ENCODE measurements around the gene SEC61G. TPM values are rescaled to one million over a fixed set of nuclear protein-coding genes. Genes with fewer than 3 reads are reported as not detected.

The SEC61G gene
- total RNA-seq, 2 experiments from 2014 or later, result 101 to 123 TPM

- no peaks in the 10 kb centered on the region for H3K9me3 Mint-ChIP-seq (ENCODE audit: insufficient read depth)
- H3K4me3 Mint-ChIP-seq, result no peak overlapping the region
- H3K4me1 Mint-ChIP-seq (ENCODE audit: low read depth), result peaks cover 4% of the 10 kb centered on the region
- DNase-seq (no peak), ATAC-seq (no peak)
- H3K36me3 Mint-ChIP-seq (ENCODE audit: low read depth), result peaks cover 54% of the 10 kb centered on the region
- ChIA-PET POLR2A (no interaction called here), CTCF (interaction anchor here (1.8 kb wide), 1 partner anchor 24 kb away, joined by 7 read pairs; no protein-coding TSS in a partner anchor)
- H3K27me3 Mint-ChIP-seq (ENCODE audit: low read depth), result no peaks in the 10 kb centered on the region
- no peak overlapping the region for H3K27ac Mint-ChIP-seq
Observed at GRCh38 chr7:54749200-54749599, 9.8 kb downstream of the SEC61G start.

GRCh38 chr7:54747234-54747633, 11.8 kb downstream of the SEC61G start:
- POLR2A ChIA-PET, result no interaction called here
- DNase-seq, result no peak
- ATAC-seq, result no peak
- Mint-ChIP-seq H3K36me3 (ENCODE audit: low read depth) (peaks cover 43% of the 10 kb centered on the region), H3K9me3 (ENCODE audit: insufficient read depth) (no peaks in the 10 kb centered on the region), H3K27ac (no peak overlapping the region), H3K27me3 (ENCODE audit: low read depth) (no peaks in the 10 kb centered on the region), H3K4me1 (ENCODE audit: low read depth) (no peaks in the 10 kb centered on the region), H3K4me3 (no peak overlapping the region)
- CTCF ChIA-PET, result no interaction called here

GRCh38 chr7:54743580-54743979, 15.4 kb downstream of the SEC61G start:
- Mint-ChIP-seq H3K36me3 (ENCODE audit: low read depth) (peaks cover 26% of the 10 kb centered on the region), H3K27ac (no peak overlapping the region), H3K4me3 (no peak overlapping the region), H3K27me3 (ENCODE audit: low read depth) (no peaks in the 10 kb centered on the region), H3K9me3 (ENCODE audit: insufficient read depth) (no peaks in the 10 kb centered on the region), H3K4me1 (ENCODE audit: low read depth) (no peaks in the 10 kb centered on the region)
- POLR2A ChIA-PET, result interaction anchor here (0.6 kb wide), 1 partner anchor 428 kb away, joined by 5 read pairs; no protein-coding TSS in a partner anchor
- DNase-seq, result no peak
- ATAC-seq, result no peak
- CTCF ChIA-PET, result interaction anchor here (3.7 kb wide), 1 partner anchor 16 kb away, joined by 13 read pairs; the partner anchor contains the start of gene SEC61G

DNA sequence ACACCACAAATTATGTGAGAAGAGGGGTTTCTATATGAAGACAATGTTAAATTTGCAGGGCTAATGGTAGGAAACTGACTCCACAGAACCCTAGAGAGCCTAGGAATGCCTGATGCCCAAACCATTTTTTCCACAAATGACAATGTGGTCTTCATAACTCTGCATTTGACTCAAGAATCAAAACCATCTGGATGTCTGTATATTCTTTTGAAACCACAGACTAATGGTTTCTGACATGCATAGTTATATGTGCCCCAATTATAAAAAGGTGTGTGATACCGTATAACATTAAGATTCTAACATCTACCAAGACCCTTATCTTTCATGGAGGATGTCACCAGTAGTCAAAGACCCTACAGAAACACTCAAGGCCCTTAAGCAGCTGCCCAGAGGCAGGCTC, 20.3 kb downstream of the SEC61G start:
- no peak for ATAC-seq

DNA sequence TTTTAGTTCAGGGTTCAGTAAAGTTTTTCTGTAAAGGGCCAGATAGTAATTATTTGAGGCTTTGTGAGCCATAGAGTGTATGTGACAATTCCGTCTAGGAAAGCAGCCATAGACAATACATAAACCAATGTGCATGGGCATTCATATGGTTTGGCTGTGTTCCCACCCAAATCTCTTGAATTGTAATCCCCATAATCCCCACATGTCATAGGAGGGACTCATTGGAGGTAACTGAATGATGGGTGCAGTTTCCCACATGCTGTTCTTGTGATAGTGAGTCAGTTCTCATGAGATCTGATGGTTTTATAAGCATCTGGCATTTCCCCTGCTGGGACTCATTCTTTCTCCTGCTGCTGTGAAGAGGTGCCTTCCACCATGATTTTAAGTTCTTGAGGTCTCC, 29.9 kb downstream of the SEC61G start:
- Mint-ChIP-seq H3K4me1 (ENCODE audit: low read depth) (no peaks in the 10 kb centered on the region), H3K27me3 (ENCODE audit: low read depth) (no peaks in the 10 kb centered on the region), H3K36me3 (ENCODE audit: low read depth) (no peaks in the 10 kb centered on the region), H3K27ac (no peak overlapping the region), H3K9me3 (ENCODE audit: insufficient read depth) (peaks cover under 1% of the 10 kb centered on the region), H3K4me3 (no peak overlapping the region)
- ChIA-PET POLR2A (no interaction called here), CTCF (no interaction called here)
- ATAC-seq (no peak), DNase-seq (no peak)

More for the DNA sequence above, 20.3 kb downstream of the SEC61G start:
- Mint-ChIP-seq H3K36me3 (ENCODE audit: low read depth) (peaks cover 2% of the 10 kb centered on the region), H3K27ac (no peak overlapping the region), H3K9me3 (ENCODE audit: insufficient read depth) (peaks cover 3% of the 10 kb centered on the region), H3K4me1 (ENCODE audit: low read depth) (no peaks in the 10 kb centered on the region), H3K27me3 (ENCODE audit: low read depth) (no peaks in the 10 kb centered on the region), H3K4me3 (no peak overlapping the region)
- POLR2A ChIA-PET, result no interaction called here
- no peak for DNase-seq
- CTCF ChIA-PET, result no interaction called here

DNA sequence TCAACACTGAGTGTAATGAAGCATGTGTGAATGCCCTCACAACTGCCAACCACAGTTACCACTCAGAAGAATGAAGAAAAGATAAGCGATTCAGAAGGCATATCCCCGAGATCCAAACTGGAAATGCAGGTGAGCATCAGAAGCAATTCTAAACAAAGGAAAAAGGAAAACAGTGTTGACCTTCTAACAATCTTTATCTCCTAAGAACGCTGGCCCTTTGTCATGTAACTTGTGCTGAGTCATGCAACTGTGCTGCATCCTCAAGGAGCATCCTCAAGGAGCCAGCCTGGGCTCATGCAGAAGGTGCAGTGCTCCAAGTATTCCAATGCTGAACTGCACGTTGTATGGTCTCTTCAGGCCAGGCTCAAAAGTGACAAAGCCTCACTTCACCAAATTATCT, 30.6 kb downstream of the SEC61G start:
- Mint-ChIP-seq H3K27me3 (ENCODE audit: low read depth) (no peaks in the 10 kb centered on the region), H3K36me3 (ENCODE audit: low read depth) (no peaks in the 10 kb centered on the region), H3K4me1 (ENCODE audit: low read depth) (no peaks in the 10 kb centered on the region), H3K9me3 (ENCODE audit: insufficient read depth) (peaks cover 3% of the 10 kb centered on the region), H3K27ac (no peak overlapping the region), H3K4me3 (no peak overlapping the region)
- CTCF ChIA-PET, result no interaction called here
- DNase-seq, result no peak
- POLR2A ChIA-PET, result no interaction called here
- ATAC-seq, result no peak

- peaks cover 3% of the 10 kb centered on the region for H3K9me3 Mint-ChIP-seq (ENCODE audit: insufficient read depth)
- H3K27me3 Mint-ChIP-seq (ENCODE audit: low read depth), result no peaks in the 10 kb centered on the region
- CTCF ChIA-PET, result no interaction called here
- H3K4me3 Mint-ChIP-seq, result no peak overlapping the region
- ATAC-seq (no peak), DNase-seq (no peak)
- POLR2A ChIA-PET, result no interaction called here
- H3K27ac Mint-ChIP-seq, result no peak overlapping the region
- no peaks in the 10 kb centered on the region for H3K4me1 Mint-ChIP-seq (ENCODE audit: low read depth)
- H3K36me3 Mint-ChIP-seq (ENCODE audit: low read depth), result no peaks in the 10 kb centered on the region
Observed at GRCh38 chr7:54725255-54725654, 33.8 kb downstream of the SEC61G start.

DNA sequence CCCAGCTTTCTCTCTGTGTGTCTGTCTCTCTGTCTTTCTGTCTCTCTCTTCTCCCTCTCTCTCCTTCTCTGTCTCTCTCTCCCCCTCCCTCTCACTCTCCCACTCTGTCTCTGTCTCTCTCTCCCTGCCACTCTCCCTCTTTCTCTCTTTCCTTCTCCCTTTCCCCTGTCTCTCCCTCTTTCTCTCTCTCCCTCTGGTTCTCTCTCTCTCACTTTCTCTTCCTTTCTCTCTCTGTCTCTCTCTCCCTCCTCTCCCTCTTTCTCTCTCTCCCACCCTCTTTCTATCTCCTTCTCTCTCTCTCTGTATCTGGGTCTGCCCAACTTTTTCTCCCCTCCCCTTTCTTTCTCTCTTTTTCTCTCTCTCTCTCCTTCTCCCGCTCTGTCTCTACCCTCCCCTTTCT, 36.5 kb downstream of the SEC61G start:
- H3K27me3 Mint-ChIP-seq (ENCODE audit: low read depth), result no peaks in the 10 kb centered on the region
- ATAC-seq (no peak), DNase-seq (no peak)
- H3K27ac Mint-ChIP-seq, result no peak overlapping the region
- peaks cover 3% of the 10 kb centered on the region for H3K9me3 Mint-ChIP-seq (ENCODE audit: insufficient read depth)
- ChIA-PET POLR2A (no interaction called here), CTCF (no interaction called here)
- H3K4me1 Mint-ChIP-seq (ENCODE audit: low read depth), result no peaks in the 10 kb centered on the region
- no peak overlapping the region for H3K4me3 Mint-ChIP-seq
- no peaks in the 10 kb centered on the region for H3K36me3 Mint-ChIP-seq (ENCODE audit: low read depth)

DNA sequence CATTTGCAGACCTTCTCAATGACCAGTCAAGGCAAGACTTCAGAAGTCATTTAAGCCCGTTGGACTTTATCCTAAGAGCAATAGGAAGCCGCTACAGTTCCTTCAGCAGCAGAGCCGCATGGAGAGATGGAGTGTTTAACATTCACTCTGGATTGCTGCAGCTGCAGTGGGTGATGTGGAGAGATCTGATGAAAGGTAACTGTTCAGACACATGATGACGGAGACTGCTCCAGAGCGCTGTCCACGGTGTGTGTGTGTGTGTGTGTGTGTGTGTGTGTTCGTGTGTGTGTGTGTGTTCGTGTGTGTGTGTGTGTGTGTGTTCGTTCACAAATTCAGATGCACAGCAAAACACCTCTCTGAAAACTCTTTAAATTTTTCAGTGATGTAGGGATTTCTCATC, 37.0 kb downstream of the SEC61G start:
- no peak for ATAC-seq
- no peak overlapping the region for H3K27ac Mint-ChIP-seq
- DNase-seq, result no peak
- ChIA-PET POLR2A (no interaction called here), CTCF (no interaction called here)
- no peaks in the 10 kb centered on the region for H3K4me1 Mint-ChIP-seq (ENCODE audit: low read depth)
- H3K9me3 Mint-ChIP-seq (ENCODE audit: insufficient read depth), result peaks cover 3% of the 10 kb centered on the region
- no peaks in the 10 kb centered on the region for H3K36me3 Mint-ChIP-seq (ENCODE audit: low read depth)
- H3K27me3 Mint-ChIP-seq (ENCODE audit: low read depth), result no peaks in the 10 kb centered on the region
- no peak overlapping the region for H3K4me3 Mint-ChIP-seq

GRCh38 chr7:54719974-54720373, 39.0 kb downstream of the SEC61G start:
- ATAC-seq, result no peak
- Mint-ChIP-seq H3K4me3 (no peak overlapping the region), H3K27me3 (ENCODE audit: low read depth) (no peaks in the 10 kb centered on the region), H3K4me1 (ENCODE audit: low read depth) (no peaks in the 10 kb centered on the region), H3K27ac (no peak overlapping the region), H3K9me3 (ENCODE audit: insufficient read depth) (peaks cover 3% of the 10 kb centered on the region), H3K36me3 (ENCODE audit: low read depth) (no peaks in the 10 kb centered on the region)
- DNase-seq, result no peak
- ChIA-PET CTCF (no interaction called here), POLR2A (no interaction called here)

GRCh38 chr7:54719425-54719824, 39.6 kb downstream of the SEC61G start:
- no peaks in the 10 kb centered on the region for H3K4me1 Mint-ChIP-seq (ENCODE audit: low read depth)
- H3K36me3 Mint-ChIP-seq (ENCODE audit: low read depth), result no peaks in the 10 kb centered on the region
- no peak overlapping the region for H3K4me3 Mint-ChIP-seq
- no peak for DNase-seq
- ChIA-PET POLR2A (no interaction called here), CTCF (no interaction called here)
- H3K27ac Mint-ChIP-seq, result no peak overlapping the region
- ATAC-seq, result no peak
- peaks cover 3% of the 10 kb centered on the region for H3K9me3 Mint-ChIP-seq (ENCODE audit: insufficient read depth)
- H3K27me3 Mint-ChIP-seq (ENCODE audit: low read depth), result no peaks in the 10 kb centered on the region

DNA sequence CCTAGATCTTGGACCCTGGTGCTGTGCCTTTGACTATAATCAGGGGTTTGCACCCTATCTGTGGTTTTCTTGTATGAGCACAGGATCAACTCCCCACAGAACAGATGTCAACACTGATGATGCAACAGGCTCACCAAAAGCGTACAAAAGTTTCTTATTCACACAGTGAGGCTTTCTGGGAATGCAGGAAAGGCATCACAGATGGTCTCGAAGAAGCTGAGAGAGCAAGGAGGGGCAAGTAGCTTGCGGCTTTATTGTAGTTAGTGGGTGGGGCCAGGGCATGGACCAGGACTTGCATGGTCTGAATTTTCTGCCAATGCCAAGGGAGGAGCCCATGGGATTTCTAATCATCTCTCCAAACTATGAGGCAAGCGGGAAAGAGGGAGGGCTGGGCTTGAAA, 46.2 kb downstream of the SEC61G start:
- ChIA-PET CTCF (no interaction called here), POLR2A (no interaction called here)
- ATAC-seq (no peak), DNase-seq (no peak)
- H3K27me3 Mint-ChIP-seq (ENCODE audit: low read depth), result no peaks in the 10 kb centered on the region
- H3K4me3 Mint-ChIP-seq, result no peak overlapping the region
- H3K27ac Mint-ChIP-seq, result no peak overlapping the region
- no peaks in the 10 kb centered on the region for H3K4me1 Mint-ChIP-seq (ENCODE audit: low read depth)
- H3K36me3 Mint-ChIP-seq (ENCODE audit: low read depth), result no peaks in the 10 kb centered on the region
- H3K9me3 Mint-ChIP-seq (ENCODE audit: insufficient read depth), result peaks cover 5% of the 10 kb centered on the region

GRCh38 chr7:54711900-54712595, 47.0 kb downstream of the SEC61G start:
- H3K4me3 Mint-ChIP-seq, result no peak overlapping the region
- H3K9me3 Mint-ChIP-seq (ENCODE audit: insufficient read depth), result peaks cover 5% of the 10 kb centered on the region
- H3K36me3 Mint-ChIP-seq (ENCODE audit: low read depth), result no peaks in the 10 kb centered on the region
- ATAC-seq (no peak), DNase-seq (no peak)
- CTCF ChIA-PET, result no interaction called here
- H3K27ac Mint-ChIP-seq, result no peak overlapping the region
- no peaks in the 10 kb centered on the region for H3K27me3 Mint-ChIP-seq (ENCODE audit: low read depth)
- POLR2A ChIA-PET, result no interaction called here
- H3K4me1 Mint-ChIP-seq (ENCODE audit: low read depth), result no peaks in the 10 kb centered on the region

All from activated CD8-positive, alpha-beta T cell treated with anti-CD3 and anti-CD28 coated beads, Interleukin-2, amount 10 ng/mL, durations not matched to agents 7 days and 5 days (primary cell).